PC-3 (cell line): ENCODE results near the gene CIROP.

ENCODE experiments used
- CTCF ChIP-seq: fragments of 300-600 bp; sonication (generic); conservative IDR thresholded peaks from 2 replicates; pipeline ENCODE4 v1.5.1; 2017; ENCODE audit warnings: antibody characterized with exemption, low read depth, mild to moderate bottlenecking, low read length
- EZH2 ChIP-seq: fragments of 300-600 bp; sonication (generic); IDR thresholded peaks from one replicate; pipeline ENCODE4 v1.6.1; 2017; ENCODE audit warnings: antibody characterized with exemption, mild to moderate bottlenecking, low read length; ENCODE audit not compliant: unreplicated experiment
- EZH2phosphoT487 ChIP-seq: fragments of 300-600 bp; sonication (generic); IDR thresholded peaks from 2 replicates; pipeline ENCODE4 v1.6.1; 2018; ENCODE audit warnings: mild to moderate bottlenecking, antibody characterized with exemption, low read length, borderline replicate concordance

GRCh38 chr14:23131482-23131881, 26.7 kb upstream of the CIROP start:
- TF ChIP-seq EZH2 (no peak), CTCF (no peak), EZH2phosphoT487 (no peak)
